Kasumi-1 (cell line): Measurements from ENCODE around the gene CRB3.
"Not testable (repeated sequence)": the region's sequence is repeated elsewhere in the genome, so short reads cannot be mapped to it uniquely, and the experiment has no call there.

ENCODE experiments used
- DNase-seq, 2 experiments: peaks; one replicate each; lab custom pipeline; 2025; lab: John Stamatoyannopoulos, UW

The CRB3 gene

DNA sequence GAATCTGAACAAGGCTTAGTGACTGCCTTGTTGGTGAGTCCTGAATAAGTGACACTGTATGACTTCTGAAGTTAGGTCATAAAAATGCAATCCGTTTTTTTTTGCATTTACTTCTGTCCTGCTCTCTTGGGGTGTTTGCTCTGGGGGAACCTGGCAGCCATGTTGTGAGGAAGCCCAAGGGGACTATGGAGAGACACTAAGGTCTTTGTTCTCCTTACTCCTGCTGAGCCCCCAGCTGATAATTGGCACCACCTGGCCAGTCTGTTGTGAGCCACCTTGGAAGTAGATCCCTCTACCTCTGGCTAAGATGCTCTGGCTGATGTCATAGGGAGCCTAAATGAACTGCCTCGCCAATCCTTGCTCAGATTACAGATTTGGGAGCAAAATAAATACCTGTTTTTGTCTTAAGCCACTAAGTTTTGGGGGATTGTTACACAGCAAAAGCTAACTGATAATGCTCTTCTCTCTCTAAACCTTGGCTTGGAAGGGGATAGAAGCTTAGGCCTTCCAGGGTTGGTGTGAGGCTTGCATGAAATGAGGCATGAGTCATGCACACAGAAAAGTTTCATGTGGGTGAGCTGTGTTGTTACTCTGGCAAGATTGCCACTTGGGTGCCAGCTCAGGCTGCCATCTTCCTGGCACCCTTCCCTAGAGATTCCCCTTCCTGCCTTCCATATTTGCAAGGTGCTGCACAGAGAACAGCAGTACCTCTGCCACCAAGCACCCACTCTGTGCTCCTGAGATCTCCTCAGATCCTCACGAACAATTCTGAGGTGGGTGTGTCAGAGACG lies 27.9 kb downstream of the CRB3 start:
- DNase-seq: no peak

DNA sequence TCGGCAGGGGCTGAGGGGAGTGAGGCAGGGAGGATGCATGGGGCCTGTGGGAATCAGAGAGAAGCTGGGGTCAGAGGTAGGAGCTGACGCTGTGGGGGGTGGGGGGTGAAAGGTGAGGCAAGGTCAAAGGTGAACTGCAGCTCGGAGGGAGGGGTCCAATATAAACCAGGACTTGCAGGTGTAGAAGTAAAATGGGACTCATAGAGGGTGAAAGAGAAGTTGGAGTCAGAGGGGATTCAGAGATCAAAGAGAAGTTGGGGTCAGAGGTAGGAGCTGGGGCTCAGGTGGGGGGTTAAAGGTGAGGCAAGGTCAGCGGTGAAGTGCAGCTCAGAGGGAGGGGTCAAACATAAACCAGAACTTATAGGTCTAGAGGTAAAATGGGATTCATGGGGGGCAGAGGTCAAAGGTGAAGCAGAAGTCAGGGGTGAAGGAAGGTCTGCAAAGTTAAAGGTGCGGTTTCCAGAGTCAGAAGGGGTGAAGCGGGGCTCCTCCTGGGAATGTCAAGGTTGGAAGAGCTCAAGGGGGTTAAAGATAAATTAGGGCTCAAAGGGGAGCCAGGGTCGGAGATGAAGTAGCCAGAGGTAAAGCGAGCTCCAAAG lies 30.5 kb downstream of the CRB3 start:
- no peak for DNase-seq

DNA sequence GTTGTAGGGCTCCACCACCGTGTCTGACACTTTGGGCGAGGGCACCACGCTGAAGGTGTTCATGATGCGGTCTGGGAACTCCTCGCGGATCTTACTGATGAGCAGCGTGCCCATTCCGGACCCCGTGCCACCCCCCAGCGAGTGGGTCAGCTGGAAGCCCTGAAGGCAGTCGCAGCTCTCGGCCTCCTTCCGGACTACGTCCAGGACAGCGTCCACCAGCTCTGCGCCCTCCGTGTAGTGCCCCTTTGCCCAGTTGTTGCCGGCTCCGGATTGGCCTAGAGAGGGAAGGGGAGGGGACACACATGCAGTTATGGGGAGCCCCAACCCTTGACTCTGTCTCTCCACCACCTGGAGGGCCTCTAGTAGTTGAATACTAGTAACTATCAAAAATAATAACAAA lies 31.9 kb downstream of the CRB3 start:
- no peak for DNase-seq

DNA sequence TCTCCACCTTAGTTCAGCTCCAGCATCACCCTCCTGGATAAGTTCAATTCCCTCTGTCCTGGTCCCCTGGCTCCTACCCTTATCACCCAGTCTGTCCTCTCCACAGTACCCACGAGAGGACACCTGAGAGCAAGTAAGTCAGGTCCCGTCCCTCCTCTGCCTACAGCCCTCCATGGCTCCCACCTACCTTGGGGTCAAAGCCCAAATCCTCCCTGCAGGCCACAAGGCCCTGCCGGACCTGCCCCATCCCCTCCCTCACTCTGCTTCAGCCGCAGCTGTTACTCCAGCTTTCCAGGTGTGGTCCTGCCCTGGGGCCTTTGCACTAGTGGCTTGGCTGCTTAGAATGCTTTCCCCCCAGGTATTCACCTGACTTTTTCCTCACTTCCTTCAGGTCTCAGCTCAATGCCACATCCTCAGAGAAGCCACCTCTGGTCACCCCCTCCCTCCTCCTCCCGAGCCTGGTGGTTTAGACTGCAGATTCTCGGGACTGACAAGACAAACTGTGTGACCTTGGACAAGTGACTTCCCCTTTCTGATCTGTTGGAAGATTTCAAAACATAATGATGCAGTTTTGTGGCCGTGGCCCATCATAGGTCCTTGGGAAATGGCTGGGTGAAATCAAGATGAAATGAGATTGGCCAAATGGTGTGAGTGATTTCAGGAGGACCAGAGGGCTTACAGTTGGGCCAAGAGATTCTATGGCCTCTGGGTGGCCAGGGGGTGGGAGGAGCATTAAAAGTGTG lies 34.4 kb downstream of the CRB3 start:
- DNase-seq: peak; percentile 70 to 77

DNA sequence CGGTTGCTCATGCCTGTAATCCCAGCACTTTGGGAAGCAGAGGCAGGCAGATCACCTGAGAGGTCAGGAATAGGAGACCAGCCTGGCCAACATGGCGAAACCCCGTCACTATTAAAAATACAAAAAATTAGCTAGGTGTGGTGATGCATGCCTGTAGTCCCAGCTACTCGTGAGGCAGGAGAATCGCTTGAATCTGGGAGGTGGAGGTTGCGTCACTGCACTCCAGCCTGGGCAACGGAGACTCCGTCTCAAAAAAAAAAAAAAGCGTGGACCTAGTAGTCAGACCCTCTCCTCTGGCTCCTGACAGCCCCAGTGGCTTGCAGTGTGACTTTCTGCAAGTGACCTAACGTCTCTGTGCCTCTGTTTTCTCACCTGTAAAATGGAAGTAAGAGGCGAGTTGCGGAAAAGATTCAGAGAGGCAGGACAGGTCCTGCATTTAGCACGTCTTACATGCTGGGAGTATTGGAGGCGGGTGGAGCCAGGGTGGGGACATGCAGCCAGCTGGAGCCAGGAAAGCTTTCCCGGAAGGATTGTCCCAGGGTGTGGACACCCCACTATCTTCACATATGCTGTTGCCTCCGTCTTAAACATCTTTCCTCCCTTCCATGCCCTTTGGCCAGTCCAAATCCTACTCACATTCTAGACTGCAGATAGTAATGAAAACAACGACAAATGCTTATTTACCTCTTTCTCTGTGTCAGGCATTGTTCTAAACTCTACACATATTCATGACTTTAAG lies 35.1 kb downstream of the CRB3 start:
- DNase-seq: no peak

DNA sequence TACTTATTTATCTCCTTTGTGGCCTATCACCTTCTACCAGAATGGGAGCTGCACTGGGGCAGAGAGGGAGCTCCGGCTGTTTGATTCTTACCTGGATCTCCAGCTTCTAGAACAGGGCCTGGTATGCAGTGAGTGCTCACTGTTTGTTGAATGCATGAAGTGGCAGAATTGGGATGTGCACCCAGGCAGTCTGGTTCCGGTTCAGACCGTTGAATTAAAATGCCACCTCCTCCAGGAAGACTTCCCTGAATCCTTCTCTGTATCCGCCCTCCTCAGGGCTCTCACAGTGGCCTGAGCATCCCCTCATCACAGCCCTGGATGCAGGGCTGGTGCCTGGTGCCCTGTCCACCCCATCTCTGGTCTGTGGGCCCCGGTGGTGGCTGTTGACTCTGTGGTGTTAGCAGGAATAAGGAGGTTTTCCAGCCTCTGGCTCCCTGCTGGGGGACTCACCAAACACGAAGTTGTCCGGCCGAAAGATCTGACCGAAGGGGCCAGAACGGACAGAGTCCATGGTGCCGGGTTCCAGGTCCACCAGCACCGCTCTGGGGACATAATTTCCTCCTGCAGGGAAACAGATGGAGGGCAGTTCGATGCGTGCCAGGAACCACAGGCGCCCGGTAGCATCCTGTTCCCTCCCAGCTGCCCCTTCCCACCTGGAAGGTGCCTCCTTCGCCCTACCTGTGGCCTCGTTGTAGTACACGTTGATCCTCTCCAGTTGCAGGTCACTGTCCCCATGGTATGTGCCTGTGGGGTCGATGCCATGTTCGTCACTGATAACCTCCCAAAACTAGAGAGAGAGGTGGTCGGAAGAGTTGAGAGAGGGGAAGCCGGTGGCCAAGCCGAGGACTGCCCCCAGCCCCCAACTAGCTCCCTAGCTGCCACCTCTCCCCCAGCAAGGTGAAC lies 37.0 kb downstream of the CRB3 start:
- DNase-seq: no peak

DNA sequence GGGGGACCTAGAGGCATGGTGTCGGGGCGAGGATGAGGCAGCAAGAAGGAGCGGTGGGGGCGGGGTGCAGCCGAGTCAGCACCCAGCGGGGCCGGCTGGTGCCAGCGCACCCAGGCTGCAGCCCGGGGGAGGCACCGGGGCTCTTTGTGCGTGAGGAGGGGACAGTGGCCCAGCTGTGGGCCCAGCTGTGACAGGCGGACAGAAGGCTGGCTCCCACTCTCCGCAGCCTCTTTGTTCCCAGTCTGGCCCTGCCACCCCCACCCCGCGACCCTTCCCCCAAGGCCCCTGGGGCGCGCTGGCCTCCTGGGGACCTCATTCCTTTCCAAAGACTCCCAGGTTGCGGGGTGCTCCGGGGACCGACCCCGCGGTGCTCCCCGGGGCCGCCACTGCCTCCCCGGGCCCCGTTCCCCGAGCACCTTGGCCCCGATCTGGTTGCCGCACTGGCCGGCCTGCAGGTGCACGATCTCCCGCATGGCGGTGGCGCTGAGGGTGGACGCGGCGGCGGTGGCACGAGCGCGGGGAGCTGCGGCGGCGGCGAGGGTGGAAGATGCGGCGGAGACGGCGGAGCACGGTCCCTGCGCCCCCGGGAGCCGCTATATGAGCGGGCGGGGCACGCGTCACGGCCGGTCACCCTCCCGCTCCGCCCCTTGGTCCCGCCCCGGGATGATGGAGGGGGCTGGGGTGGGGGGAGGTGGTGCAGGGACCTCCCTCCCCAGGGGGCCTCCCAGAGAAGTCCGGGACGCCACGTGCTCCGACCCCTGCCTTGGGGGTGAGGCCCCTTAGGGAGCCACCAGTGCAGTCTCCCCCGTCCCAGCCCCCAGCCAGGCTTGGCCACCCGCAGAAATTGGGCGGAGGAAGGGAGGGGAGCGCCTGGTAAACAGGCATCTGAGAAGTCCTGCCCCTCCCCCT lies 37.9 kb downstream of the CRB3 start, which contains the start of gene TUBB4A:
TSS of gene TUBB4A (minus strand) at position 570 of the 909 bp plus-strand sequence. CDS start at position 473, 97 bp downstream.
- DNase-seq: peak in 1 of 2 experiments; percentile 17

DNA sequence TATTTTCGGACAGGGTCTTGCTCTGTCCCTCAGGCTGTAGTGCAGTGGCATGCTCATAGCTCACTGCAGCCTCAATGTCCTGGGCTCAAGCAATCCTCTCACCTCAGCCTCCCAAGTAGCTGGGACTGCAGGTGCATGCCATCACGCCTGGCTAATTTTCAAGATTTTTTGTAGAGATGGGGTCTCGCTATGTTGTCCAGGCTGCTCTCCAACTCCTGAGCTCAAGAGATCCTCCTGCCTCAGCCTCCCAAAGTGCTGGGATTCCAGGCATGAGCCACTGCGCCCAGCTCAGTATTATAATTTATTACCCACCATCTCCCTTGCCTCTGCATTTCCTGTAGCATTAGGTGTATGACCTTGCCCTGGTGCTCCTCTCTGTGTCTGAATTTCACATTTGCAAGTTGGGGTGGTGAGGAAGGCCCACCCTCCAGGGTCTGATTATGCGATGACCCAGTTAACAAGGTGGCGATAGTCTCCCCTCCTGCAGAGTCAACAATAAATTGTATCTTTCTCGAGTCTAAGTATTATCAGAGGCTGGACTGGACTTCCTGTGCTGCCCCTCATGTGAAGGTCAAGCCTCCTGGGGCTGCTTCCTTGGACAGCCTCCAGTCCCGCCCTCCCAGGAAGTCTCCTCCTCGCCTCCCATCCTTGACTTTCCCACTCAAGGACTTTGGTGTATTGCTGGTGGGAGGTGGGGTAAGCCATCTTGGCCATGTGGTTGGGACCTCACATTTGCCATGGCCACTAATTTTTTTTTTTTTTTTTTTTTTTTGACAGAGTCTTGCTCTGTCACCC lies 39.5 kb downstream of the CRB3 start:
- DNase-seq: no peak

DNA sequence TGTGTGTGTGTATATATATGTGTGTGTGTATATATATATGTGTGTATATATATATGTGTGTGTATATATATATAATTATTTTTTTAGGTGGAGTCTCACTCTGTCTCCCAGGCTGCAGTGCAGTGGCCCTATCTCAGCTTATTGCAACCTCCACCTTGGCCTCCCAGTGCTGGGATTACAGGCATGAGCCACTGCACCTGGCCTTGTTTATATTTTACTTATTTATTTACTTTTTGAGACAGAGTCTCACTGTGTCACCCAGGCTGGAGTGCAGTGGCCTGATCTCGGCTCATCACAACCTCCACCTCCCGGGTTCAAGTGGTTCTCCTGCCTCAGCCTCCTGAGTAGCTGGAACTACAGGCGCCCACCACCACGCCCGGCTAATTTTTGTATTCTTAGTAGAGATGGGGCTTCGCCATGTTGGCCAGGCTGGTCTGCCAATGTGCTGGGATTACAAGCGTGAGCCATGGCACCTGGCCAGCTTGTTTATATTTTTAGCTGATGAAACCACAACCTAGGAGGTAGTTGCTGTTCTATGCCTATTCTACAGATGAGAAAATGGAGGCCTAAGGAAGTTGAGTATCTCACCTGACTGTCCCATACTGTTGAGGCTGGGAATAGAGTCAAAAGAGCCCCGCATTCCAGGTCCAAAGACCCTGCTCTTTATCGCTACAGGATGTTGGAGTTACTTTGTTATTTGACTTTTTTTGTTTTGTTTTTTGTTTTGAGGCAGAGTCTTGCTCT lies 44.1 kb downstream of the CRB3 start:
- not testable (repeated sequence) for DNase-seq

DNA sequence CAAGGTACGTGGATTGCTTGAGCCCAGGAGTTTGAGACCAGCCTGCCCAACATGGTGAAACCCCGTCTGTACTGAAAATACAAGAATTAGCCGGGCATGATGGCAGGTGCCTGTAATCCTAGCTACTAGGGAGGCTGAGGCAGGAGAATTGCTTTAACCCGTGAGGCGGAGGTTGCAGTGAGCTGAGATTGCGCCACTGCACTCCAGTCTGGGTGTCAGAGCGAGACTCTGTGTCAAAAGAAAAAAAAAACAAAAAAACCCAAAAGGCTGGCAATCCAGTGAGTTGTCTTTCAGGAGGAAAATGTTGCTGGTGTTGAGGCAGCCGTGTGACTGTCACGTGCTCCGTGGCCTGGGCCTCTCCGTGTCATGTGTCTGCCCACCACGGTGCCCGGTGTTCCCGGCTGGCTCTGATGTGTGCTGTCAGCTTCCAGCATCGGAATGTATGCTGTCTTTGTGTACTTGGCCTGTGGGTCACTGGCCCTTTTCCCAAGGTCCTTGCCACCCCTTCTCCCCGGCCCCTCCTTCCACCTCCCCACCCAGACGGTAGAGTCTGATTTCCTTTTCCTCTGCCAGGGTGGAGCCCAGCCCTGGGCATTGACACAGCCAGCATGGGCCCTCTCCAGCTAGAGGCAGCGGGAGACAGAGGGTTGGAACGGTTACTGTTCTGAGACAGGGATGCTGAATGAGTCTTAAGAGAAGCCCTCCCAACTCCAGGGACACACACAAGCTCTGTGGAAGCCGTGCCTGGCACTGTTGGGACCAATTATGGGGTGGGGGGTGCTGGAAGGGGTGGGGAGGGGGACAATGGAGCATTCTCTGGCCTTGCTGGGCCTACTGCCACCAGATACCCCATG lies 45.3 kb downstream of the CRB3 start:
- DNase-seq: no peak

DNA sequence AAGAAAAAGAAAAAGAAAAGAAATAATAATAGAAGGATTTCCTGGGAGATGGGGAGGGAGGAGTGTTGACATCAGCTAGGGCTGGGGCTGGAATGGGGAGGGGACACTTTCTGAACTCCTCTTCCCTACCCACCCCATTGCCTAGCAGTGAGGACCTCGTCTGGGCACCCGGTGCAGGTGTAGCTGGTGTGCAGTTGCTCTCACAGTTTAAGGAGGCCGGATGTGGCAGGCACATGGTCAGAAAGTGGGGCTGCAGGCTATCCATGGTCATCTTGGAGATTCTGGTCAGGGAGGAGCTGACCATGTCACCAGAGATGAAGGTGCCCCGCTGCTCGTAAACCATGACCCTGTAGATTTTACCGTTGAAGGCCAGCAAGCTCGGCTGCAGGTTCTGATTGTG lies 46.5 kb downstream of the CRB3 start:
- no peak for DNase-seq

DNA sequence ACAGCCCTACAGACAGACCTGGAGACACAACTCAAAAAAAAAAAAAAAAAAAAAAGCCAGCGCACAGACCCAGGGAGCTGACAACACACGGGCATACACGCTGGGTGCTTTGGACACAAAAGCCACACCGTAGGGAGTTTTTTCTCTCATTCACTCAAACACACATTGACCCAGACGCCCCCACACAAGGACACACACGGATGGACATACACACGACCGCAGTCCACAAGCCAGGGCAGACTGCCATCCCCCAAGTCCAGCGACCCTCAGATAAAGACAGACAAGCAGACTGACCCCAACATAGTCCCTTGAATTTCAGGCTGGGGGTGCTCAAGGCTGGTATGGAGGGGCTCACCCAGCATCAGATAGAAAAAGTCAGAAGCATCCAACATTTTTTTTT lies 50.0 kb downstream of the CRB3 start:
- no peak for DNase-seq

DNA sequence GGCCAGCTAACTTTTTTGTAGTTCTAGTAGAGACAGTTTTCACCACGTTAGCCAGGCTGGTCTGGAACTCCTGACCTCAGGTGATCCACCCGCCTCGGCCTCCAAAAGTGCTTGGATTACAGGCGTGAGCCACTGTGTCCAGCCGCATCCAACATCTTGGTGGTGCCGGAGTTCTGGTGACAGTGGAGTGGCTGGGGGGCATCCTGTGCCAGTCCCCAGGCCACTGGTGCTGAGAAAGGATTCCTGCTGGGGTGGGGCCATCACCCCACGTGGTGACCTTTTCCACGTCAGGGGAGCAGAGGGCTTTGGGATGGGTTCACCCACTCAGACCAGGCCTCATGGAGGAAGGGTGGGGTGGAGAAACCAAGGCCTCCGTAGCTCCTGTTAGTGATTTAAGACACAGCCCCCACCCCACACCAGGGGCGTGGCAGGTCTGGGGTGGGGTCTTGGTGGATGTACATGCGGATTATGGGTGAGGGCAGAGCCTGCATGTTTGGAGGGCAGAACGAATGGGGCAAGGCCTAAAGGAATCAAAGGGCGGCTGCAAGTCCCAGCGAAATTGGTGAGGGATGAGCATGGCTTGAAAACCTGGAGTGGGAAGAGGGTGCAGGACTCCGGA lies 51.0 kb downstream of the CRB3 start:
- no peak for DNase-seq

DNA sequence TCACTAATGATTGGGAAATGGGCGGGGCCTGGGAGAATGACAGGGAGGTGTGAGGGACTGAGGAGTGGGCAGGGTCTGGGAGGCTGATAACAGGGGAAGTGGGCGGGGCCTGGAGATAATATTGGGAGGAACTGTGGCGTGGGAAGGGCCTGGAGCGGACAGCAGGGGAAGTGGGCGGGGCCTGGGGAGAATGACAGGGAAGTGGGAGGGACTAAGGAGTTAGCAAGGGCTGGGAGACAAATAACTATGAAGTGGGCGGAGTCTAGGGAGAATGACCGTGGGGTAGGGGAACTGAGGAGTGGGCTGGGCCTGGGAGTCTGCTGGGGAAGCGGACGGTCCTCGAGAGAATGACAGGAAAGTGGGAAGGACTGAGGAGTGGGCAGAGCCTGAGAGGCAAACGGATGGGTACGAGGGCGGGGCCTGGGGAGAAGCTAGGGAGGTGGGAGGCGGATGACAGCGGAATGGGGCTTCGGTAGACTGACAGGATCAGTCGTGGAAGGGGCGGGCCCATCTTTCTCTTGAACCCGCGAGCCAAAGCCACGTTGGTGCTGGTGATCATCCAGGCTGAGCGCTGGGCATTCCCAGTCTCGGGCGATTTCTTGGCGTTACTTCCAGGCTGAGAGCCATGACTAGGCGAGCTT lies 52.1 kb downstream of the CRB3 start:
- DNase-seq: peak; percentile 98 to 99
